DMS114 treated with DMSO at 0.1 percent for 48 hours (cell line): ENCODE data around the gene CMSS1.
"Not testable (repeated sequence)": the region's sequence is repeated elsewhere in the genome, so short reads cannot be mapped to it uniquely, and the experiment has no call there.

Experiments
- DNase-seq: peaks from one replicate; lab custom pipeline; 2025; ENCODE audit not compliant: unreplicated experiment; lab: John Stamatoyannopoulos, UW

CMSS1 gene

GRCh38 chr3:100075196-100075595, 257.5 kb downstream of the CMSS1 start:
- DNase-seq: no peak

GRCh38 chr3:100075851-100076730, 258.4 kb downstream of the CMSS1 start:
- DNase-seq: no peak

- no peak for DNase-seq
Measured at GRCh38 chr3:100076731-100077529, 259.3 kb downstream of the CMSS1 start.

GRCh38 chr3:100079328-100079727, 261.7 kb downstream of the CMSS1 start:
- DNase-seq: no peak

- DNase-seq: no peak
Measured at GRCh38 chr3:100080573-100080972, 262.9 kb downstream of the CMSS1 start.

- DNase-seq: no peak
Measured at GRCh38 chr3:100081311-100081710, 263.6 kb downstream of the CMSS1 start.

GRCh38 chr3:100081986-100082692, 264.5 kb downstream of the CMSS1 start:
- no peak for DNase-seq

GRCh38 chr3:100082714-100083113, 265.1 kb downstream of the CMSS1 start:
- no peak for DNase-seq

- no peak for DNase-seq
Measured at GRCh38 chr3:100083209-100083608, 265.5 kb downstream of the CMSS1 start.

- DNase-seq: no peak
Measured at GRCh38 chr3:100084100-100084806, 266.6 kb downstream of the CMSS1 start.

- no peak for DNase-seq
Measured at GRCh38 chr3:100086401-100086800, 268.7 kb downstream of the CMSS1 start.

- no peak for DNase-seq
Measured at GRCh38 chr3:100087198-100087597, 269.5 kb downstream of the CMSS1 start.

GRCh38 chr3:100088735-100089368, 271.2 kb downstream of the CMSS1 start:
- no peak for DNase-seq

- no peak for DNase-seq
Measured at GRCh38 chr3:100089812-100090668, 272.4 kb downstream of the CMSS1 start.

GRCh38 chr3:100090669-100091005, 273.0 kb downstream of the CMSS1 start:
- DNase-seq: no peak

GRCh38 chr3:100093831-100094230, 276.2 kb downstream of the CMSS1 start:
- DNase-seq: no peak

- DNase-seq: not testable (repeated sequence)
Measured at GRCh38 chr3:100096286-100096685, 278.6 kb downstream of the CMSS1 start.

- DNase-seq: no peak
Measured at GRCh38 chr3:100096866-100097265, 279.2 kb downstream of the CMSS1 start.

- DNase-seq: no peak
Measured at GRCh38 chr3:100097919-100098783, 280.5 kb downstream of the CMSS1 start.
